Subcutaneous adipose tissue (tissue), 4 donors: ENCODE measurements around the gene NTSR1. TPM values are rescaled to one million over a fixed set of nuclear protein-coding genes. Genes with fewer than 3 reads are reported as not detected.

Experiments
- total RNA-seq, 4 donors: library from RNA; depleted of rRNA; stranded (reverse); fragments of >200 nt; gene quantifications; one replicate each; pipeline ENCODE4 v1.1.0, GENCODE V29; 2016
- TF ChIP-seq, protein P1 (sequence below): fragments of 450-650 bp; IDR thresholded peaks from one replicate; pipeline ENCODE4 v1.5.1; 2016; ENCODE audit warnings: low read depth, mild to moderate bottlenecking, control low read depth, antibody characterized with exemption, moderate library complexity

NTSR1 gene
- total RNA-seq, 4 donors from 2014 or later, result 0.16 TPM; not detected in 3

DNA sequence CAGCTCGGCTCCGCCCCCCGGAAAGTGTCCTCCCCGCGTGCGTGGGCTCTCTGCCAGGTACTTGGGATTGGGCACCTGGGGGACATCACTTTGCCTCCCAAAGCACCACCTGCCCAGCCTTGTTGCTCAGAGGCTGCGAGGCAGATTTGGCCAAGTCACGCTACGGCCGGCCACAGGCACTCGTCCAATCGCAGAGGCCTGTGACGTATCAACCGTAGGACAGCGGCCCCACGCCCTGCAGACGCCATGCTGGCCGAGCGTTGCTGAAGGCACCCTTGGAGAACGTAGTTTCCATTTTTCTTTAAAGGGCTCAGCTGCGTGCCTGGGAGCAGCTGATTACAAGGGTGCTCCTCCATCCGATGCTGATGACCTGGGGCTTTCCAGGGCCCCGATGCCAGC lies 3.1 kb downstream of the NTSR1 start:
- TF ChIP-seq, protein P1, sequence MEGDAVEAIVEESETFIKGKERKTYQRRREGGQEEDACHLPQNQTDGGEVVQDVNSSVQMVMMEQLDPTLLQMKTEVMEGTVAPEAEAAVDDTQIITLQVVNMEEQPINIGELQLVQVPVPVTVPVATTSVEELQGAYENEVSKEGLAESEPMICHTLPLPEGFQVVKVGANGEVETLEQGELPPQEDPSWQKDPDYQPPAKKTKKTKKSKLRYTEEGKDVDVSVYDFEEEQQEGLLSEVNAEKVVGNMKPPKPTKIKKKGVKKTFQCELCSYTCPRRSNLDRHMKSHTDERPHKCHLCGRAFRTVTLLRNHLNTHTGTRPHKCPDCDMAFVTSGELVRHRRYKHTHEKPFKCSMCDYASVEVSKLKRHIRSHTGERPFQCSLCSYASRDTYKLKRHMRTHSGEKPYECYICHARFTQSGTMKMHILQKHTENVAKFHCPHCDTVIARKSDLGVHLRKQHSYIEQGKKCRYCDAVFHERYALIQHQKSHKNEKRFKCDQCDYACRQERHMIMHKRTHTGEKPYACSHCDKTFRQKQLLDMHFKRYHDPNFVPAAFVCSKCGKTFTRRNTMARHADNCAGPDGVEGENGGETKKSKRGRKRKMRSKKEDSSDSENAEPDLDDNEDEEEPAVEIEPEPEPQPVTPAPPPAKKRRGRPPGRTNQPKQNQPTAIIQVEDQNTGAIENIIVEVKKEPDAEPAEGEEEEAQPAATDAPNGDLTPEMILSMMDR, result no peak

DNA sequence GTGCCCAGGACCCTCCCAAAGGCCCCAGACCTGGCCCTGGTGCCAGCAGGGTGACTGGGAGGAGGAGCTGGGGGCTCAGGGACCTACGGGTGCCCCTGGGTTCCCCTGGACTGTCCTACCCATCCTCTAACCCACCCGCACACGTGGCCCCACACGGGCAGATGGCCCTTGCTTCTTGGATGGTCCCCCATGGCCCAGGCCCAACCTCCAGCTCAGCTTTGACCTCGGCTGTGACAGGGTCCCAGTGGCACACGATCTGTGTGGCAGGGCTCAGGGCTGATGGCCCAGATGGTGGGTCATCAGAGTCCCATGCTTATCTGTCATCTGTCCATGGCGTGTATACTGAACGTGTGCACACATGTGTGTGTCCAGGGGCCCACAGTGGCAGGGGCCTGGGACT lies 4.0 kb downstream of the NTSR1 start:
- TF ChIP-seq, protein P1, result no peak

DNA sequence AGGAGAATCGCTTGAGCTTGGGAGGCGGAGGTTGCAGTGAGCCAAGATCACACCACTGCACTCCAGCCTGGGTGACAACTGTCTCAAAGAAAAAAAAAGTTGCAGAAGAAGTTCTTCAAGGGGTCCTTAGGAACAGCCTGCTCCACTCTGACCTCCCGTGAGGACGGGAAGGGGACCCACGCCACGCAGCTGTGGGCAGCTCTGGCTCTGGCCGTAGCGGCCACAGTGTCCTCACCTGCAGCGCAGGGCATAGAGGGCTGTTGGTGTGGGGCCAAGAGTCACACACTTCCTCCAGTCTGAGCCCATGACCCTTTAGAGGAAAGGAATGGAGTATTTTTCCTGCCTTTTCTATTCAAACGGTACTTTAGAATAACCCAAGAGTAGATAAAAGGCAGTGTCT lies 5.4 kb downstream of the NTSR1 start:
- TF ChIP-seq, protein P1, result no peak

DNA sequence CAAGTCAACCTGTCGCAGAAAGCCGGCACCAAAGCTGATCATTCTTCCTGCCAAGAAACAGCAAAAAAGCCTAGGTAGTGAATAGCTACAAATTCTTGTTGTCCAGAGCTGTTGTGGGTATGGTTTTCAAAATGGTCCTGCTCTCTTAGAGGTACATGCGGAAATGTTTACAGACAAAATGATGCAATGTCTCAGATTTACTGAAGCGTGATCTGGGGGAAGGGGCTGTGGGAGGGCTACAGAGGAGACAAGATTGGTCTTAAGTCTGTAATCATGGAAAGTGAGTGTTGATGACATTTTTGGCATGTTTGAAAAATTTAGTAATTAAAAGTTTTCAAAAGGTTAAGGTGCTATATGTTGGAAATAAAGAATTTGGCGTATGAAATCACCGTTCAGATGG lies 6.2 kb downstream of the NTSR1 start:
- TF ChIP-seq, protein P1, result no peak

DNA sequence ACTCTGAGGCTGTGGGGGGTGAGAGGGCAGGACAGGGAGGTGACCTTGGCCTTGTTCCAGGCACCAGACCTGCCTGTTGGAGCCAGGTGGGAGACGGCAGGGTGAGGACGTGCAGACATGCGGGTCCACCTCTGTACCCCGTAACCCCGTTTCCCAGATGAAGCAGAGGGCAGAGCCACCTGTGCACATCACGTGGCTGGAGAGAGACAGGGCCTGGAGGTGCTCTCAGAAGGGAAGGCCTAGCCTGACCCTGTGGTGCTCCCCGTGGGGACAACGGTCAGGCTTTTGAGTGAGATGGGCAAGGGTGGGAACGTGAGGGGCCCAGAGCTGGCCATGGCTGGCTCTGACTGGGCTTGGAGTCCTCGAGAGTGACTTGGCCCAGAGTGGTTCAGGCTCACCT lies 6.6 kb downstream of the NTSR1 start:
- TF ChIP-seq, protein P1, result no peak

DNA sequence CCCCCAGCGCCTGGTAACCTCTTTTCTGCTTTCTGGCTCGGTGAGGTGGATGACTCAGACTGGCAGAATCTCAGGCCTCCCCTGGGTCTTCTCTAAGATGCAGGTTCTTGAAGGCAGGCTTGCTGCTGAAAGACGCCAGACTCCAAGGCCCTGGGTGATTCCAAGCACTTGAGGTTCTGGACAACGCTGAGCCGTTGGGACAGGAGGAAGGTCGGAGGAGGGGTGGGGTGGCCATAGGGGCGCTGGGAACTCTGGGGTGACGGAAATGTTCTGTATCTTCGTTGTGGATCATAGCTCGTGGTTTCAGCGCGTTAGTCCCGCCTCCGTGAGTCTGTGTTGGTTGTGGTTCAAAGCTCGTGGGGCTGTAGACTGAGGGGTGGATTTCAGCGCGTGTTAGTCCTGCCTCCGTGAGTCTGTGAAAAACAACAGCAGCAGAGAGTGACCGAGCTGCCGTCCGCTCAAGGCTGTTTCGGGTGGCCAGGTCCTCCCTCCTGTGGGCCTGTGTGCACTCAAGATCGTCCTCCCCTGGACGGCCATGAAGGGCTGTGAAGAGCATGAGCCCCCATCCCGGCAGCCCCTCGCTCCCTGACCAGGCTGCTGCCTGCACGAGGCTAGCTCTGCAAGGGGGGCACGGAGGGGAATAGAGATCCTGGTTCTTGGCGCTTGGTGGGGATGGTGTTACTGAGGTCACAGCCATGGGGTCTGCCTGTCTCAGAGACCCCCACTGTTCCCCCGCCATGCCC lies 7.7 kb downstream of the NTSR1 start:
- TF ChIP-seq, protein P1, result no peak

DNA sequence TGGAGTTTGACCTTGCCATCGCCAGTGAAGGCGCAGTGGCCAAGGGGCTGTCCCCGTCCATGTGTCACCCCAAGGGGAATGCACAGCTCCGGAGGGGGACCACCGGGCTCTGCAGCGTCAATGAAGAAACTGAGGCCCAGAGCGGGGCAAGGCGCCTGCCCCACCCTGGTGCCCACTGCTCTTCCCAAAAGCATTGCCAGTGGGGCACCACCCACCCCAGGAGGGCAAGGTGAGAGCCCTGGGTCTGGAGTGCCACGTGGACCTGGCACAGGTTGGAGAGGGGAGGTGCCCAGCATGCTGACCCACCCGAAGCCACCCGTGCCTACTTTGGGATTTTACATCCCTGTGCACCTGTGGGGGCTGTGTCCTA lies 8.3 kb downstream of the NTSR1 start:
- TF ChIP-seq, protein P1, result no peak
